Neural cell (in vitro differentiated cells): ENCODE results near the gene MAGI2. TPM values are rescaled to one million over a fixed set of nuclear protein-coding genes. Genes with fewer than 3 reads are reported as not detected.
A peak's percentile ranks its signal among the peaks of the same experiment; 100 is the strongest.

ENCODE experiments used
- H2AFZ ChIP-seq: fragments of 200-600, 300-800 bp; sonication (generic), shearing (Covaris generic); 2 replicates; pipeline ENCODE4 v1.6.0; 2014; ENCODE audit warnings: low read depth, mild to moderate bottlenecking, antibody characterized with exemption, low read length, moderate library complexity
- H3F3A ChIP-seq: fragments of 200-600 bp; shearing (Covaris generic); 2 replicates; pipeline ENCODE4 v1.6.1; 2016; ENCODE audit warnings: mild to moderate bottlenecking, moderate library complexity, mixed read lengths, antibody characterized with exemption, low read length; ENCODE audit not compliant: insufficient read depth, poor library complexity, severe bottlenecking
- H3K27ac ChIP-seq: fragments of 200-600, 300-800 bp; sonication (generic), shearing (Covaris generic); 2 replicates; pipeline ENCODE4 v1.5.1; 2014; ENCODE audit warnings: mild to moderate bottlenecking, low read length, moderate library complexity
- H3K27me3 ChIP-seq: fragments of 300-800, 200-600 bp; sonication (generic), shearing (Covaris generic); 2 replicates; pipeline ENCODE4 v1.6.0; 2014; ENCODE audit warnings: mild to moderate bottlenecking, low read depth, low read length, moderate library complexity; ENCODE audit not compliant: insufficient read depth
- H3K36me3 ChIP-seq: fragments of 300-800, 200-600 bp; sonication (generic), shearing (Covaris generic); 2 replicates; pipeline ENCODE4 v1.5.1; 2014; ENCODE audit warnings: mild to moderate bottlenecking, antibody characterized with exemption, low read length, moderate library complexity; ENCODE audit not compliant: insufficient read depth
- H3K4me2 ChIP-seq: fragments of 300-800, 200-600 bp; sonication (generic), shearing (Covaris generic); 2 replicates; pipeline ENCODE4 v1.6.0; 2014; ENCODE audit warnings: mild to moderate bottlenecking, low read length
- H3K4me3 ChIP-seq: fragments of 300-800, 200-600 bp; sonication (generic), shearing (Covaris generic); 2 replicates; pipeline ENCODE4 v1.5.1; 2014; ENCODE audit warnings: mild to moderate bottlenecking, low read length, moderate library complexity
- H3K79me2 ChIP-seq: fragments of 200-600 bp; shearing (Covaris generic); replicated peaks from 2 replicates; pipeline ENCODE4 v1.6.0; 2014; ENCODE audit warnings: mild to moderate bottlenecking, low read length, moderate library complexity; ENCODE audit not compliant: insufficient read depth
- H3K9ac ChIP-seq: fragments of 300-800, 200-600 bp; sonication (generic), shearing (Covaris generic); 2 replicates; pipeline ENCODE4 v1.6.1; 2016; ENCODE audit warnings: mild to moderate bottlenecking, low read length, mixed read lengths
- H3K9me2 ChIP-seq: fragments of 200-600 bp; shearing (Covaris generic); 2 replicates; pipeline ENCODE4 v1.6.1; 2016; ENCODE audit warnings: mild to moderate bottlenecking, low read length, mixed read lengths; ENCODE audit not compliant: insufficient read depth
- H3K9me3 ChIP-seq: fragments of 200-600, 300-800 bp; sonication (generic), shearing (Covaris generic); 2 replicates; pipeline ENCODE4 v1.6.1; 2016; ENCODE audit warnings: mild to moderate bottlenecking, mixed run types, low read length, moderate library complexity, mixed read lengths
- H4K20me1 ChIP-seq: fragments of 200-600 bp; shearing (Covaris generic); 2 replicates; pipeline ENCODE4 v1.6.1; 2016; ENCODE audit warnings: mild to moderate bottlenecking, mixed run types; ENCODE audit not compliant: insufficient read depth
- CTCF ChIP-seq: fragments of 450-650 bp; IDR thresholded peaks from 2 replicates; pipeline ENCODE4 v1.5.1; 2014; ENCODE audit warnings: antibody characterized with exemption, mild to moderate bottlenecking, moderate library complexity; ENCODE audit not compliant: poor library complexity, severe bottlenecking
- EP300 ChIP-seq: fragments of 450-650 bp; conservative IDR thresholded peaks from 2 replicates; pipeline ENCODE4 v1.6.1; 2014; ENCODE audit warnings: antibody characterized with exemption, mild to moderate bottlenecking, moderate library complexity; ENCODE audit not compliant: poor library complexity, severe bottlenecking
- EZH2 ChIP-seq: fragments of 200-600, 300-800 bp; shearing (Covaris generic), sonication (generic); IDR thresholded peaks from 2 replicates; pipeline ENCODE4 v1.6.1; 2014; ENCODE audit warnings: antibody characterized with exemption, low read length, borderline replicate concordance, mild to moderate bottlenecking; ENCODE audit not compliant: insufficient read depth, poor library complexity, severe bottlenecking
- MXI1 ChIP-seq: fragments of 450-650 bp; conservative IDR thresholded peaks from 2 replicates; pipeline ENCODE4 v1.6.1; 2014; ENCODE audit warnings: antibody characterized with exemption, mild to moderate bottlenecking; ENCODE audit not compliant: poor library complexity, severe bottlenecking
- POLR2AphosphoS5 ChIP-seq: IDR thresholded peaks from 2 replicates; pipeline ENCODE4 v1.6.1; 2012
- RAD21 ChIP-seq: fragments of 450-650 bp; conservative IDR thresholded peaks from 2 replicates; pipeline ENCODE4 v1.6.1; 2014; ENCODE audit warnings: antibody characterized with exemption, mild to moderate bottlenecking, moderate library complexity
- SMC3 ChIP-seq: fragments of 450-650 bp; conservative IDR thresholded peaks from 2 replicates; pipeline ENCODE4 v1.6.1; 2014; ENCODE audit warnings: antibody characterized with exemption, mild to moderate bottlenecking, moderate library complexity; ENCODE audit not compliant: poor library complexity
- TAF1 ChIP-seq: IDR thresholded peaks from 2 replicates; pipeline ENCODE4 v1.6.1; 2012; ENCODE audit warnings: low read depth
- polyA plus RNA-seq: library from polyadenylated mRNA; depleted of rRNA; stranded (reverse); fragments of >200 nt; gene quantifications from 2 replicates; pipeline ENCODE4 v1.2.3, GENCODE V29; 2014
- TF ChIP-seq, protein P1 (sequence below): IDR thresholded peaks from 2 replicates; pipeline ENCODE4 v1.6.1; 2012; ENCODE audit warnings: borderline replicate concordance

Gene MAGI2
- polyA plus RNA-seq, 1 donor from 2014 or later, result 19.3 TPM

DNA sequence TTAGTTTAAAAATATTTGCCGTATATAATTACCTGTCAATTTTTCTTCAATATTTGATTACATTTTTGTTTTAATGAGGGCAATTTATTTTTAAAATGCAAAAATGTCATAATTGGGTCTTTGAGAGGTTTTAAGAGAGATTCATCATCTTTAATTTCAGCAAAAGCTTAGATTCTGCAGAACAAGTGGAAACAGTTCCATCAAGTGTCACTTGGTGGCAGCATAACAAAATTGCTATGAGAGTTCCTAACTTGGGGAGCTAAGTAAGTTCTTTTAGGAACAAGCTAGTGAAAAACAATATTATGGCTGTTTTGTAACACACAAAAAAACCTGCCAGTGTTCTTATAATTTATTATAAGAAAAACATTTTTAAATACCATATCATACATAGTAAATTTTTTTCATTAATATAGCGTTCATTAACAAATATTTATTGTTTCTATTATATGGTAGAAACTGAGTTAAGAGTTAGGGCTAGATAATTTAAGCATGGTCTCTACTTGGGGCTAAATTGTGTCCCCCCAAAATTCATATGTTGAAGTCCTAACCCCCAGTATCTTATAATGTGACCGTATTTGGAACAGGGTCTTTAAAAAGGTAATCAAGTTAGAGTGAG lies 155.2 kb downstream of the MAGI2 start:
- Histone ChIP-seq H3K4me2 (no peak overlapping the region), H3K27ac (no peak overlapping the region), H3K79me2 (no peaks in the 10 kb centered on the region), H4K20me1 (no peaks in the 10 kb centered on the region), H3K9me2 (no peaks in the 10 kb centered on the region), H3K27me3 (no peaks in the 10 kb centered on the region), H3K4me3 (no peak overlapping the region), H2AFZ (no peak overlapping the region), H3F3A (no peaks in the 10 kb centered on the region), H3K9me3 (no peaks in the 10 kb centered on the region), H3K36me3 (no peaks in the 10 kb centered on the region), H3K9ac (no peak overlapping the region)
- no peak for TF ChIP-seq TAF1
- TF ChIP-seq RAD21, result peak; percentile 82
- TF ChIP-seq SMC3, result peak; percentile 87
- peak; percentile 79 for TF ChIP-seq CTCF

DNA sequence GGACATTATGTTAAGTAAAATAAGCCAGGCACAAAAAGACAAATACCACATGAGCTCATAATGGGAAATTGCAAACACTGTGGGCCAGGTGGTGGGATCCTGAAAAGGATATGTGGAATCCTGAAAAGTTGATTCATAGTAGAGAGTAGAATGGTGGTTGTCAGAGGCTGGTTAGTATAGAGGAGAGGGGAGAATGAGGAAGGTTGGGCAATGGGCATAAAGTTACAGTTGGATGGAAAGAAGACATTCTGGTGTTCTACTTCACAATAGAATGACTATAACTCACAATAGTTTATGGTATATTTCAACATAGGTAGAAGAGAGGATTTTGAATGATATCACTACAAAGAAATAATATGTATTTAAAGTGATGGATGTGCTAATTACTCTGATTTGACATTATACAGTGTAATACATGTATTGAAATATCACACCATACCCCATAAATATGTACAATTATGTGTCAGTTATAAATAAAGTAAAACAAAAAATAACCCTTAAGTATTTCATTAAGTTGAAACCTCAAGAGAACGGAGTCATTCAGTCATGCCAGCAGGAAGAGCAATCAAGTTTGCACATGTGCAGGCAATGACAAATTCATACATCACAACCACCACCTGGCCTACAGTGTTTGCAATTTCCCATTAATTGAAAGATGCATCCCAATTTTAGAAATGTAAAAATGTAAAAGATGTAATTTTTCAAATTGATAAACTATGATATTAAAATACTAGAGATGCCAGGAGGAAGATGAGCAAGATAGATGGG lies 156.7 kb downstream of the MAGI2 start:
- H3K27ac ChIP-seq, result no peak overlapping the region
- H3K9me2 ChIP-seq, result no peaks in the 10 kb centered on the region
- H3K9ac ChIP-seq, result no peak overlapping the region
- no peak overlapping the region for H3K4me2 ChIP-seq
- H3K9me3 ChIP-seq, result no peaks in the 10 kb centered on the region
- no peaks in the 10 kb centered on the region for H3K79me2 ChIP-seq
- no peaks in the 10 kb centered on the region for H3F3A ChIP-seq
- no peak overlapping the region for H2AFZ ChIP-seq
- no peak for TF ChIP-seq TAF1
- no peak for TF ChIP-seq EZH2
- TF ChIP-seq SMC3, result no peak
- TF ChIP-seq, protein P1, sequence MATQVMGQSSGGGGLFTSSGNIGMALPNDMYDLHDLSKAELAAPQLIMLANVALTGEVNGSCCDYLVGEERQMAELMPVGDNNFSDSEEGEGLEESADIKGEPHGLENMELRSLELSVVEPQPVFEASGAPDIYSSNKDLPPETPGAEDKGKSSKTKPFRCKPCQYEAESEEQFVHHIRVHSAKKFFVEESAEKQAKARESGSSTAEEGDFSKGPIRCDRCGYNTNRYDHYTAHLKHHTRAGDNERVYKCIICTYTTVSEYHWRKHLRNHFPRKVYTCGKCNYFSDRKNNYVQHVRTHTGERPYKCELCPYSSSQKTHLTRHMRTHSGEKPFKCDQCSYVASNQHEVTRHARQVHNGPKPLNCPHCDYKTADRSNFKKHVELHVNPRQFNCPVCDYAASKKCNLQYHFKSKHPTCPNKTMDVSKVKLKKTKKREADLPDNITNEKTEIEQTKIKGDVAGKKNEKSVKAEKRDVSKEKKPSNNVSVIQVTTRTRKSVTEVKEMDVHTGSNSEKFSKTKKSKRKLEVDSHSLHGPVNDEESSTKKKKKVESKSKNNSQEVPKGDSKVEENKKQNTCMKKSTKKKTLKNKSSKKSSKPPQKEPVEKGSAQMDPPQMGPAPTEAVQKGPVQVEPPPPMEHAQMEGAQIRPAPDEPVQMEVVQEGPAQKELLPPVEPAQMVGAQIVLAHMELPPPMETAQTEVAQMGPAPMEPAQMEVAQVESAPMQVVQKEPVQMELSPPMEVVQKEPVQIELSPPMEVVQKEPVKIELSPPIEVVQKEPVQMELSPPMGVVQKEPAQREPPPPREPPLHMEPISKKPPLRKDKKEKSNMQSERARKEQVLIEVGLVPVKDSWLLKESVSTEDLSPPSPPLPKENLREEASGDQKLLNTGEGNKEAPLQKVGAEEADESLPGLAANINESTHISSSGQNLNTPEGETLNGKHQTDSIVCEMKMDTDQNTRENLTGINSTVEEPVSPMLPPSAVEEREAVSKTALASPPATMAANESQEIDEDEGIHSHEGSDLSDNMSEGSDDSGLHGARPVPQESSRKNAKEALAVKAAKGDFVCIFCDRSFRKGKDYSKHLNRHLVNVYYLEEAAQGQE, result no peak
- TF ChIP-seq CTCF, result no peak
- no peak for TF ChIP-seq EP300
- TF ChIP-seq MXI1, result no peak
- no peak for TF ChIP-seq POLR2AphosphoS5
- no peak for TF ChIP-seq RAD21
- H3K27me3 ChIP-seq, result no peaks in the 10 kb centered on the region
- H3K36me3 ChIP-seq, result no peaks in the 10 kb centered on the region
- no peak overlapping the region for H3K4me3 ChIP-seq
- H4K20me1 ChIP-seq, result no peaks in the 10 kb centered on the region
